Measurements from ENCODE around the gene BRPF3.

DNA sequence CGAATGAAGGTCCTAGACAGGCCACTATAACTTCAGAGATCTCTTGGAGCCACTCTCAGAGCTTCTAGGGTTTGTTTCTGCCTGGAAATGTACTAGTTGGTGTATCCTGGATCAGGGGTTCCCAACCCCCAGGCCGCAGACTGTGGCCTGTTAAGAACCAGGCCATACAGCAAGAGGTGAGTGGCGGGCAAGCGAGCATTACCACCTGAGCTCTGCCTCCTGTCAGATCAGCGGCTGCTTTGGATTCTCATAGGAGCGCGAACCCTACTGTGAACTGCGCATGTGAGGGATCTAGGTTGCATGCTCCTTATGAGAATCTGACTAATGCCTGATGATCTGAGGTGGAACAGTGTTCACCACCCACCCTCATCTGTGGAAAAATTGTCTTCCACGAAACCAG, 2.4 kb downstream of the BRPF3 start:
- TF ChIP-seq, protein P1, sequence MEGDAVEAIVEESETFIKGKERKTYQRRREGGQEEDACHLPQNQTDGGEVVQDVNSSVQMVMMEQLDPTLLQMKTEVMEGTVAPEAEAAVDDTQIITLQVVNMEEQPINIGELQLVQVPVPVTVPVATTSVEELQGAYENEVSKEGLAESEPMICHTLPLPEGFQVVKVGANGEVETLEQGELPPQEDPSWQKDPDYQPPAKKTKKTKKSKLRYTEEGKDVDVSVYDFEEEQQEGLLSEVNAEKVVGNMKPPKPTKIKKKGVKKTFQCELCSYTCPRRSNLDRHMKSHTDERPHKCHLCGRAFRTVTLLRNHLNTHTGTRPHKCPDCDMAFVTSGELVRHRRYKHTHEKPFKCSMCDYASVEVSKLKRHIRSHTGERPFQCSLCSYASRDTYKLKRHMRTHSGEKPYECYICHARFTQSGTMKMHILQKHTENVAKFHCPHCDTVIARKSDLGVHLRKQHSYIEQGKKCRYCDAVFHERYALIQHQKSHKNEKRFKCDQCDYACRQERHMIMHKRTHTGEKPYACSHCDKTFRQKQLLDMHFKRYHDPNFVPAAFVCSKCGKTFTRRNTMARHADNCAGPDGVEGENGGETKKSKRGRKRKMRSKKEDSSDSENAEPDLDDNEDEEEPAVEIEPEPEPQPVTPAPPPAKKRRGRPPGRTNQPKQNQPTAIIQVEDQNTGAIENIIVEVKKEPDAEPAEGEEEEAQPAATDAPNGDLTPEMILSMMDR (conservative IDR thresholded peaks at IDR 0.05 in 1 of 2, IDR thresholded peaks at IDR 0.05 in 1 of 2; ENCODE audit: low read depth in 1 of 2, low read length in 2 of 2): no peak
- no peak for TF ChIP-seq EZH2 (IDR thresholded peaks at IDR 0.05; ENCODE audit: low read length, missing control alignments)

Measured in fibroblast of lung (primary cell).